ENCODE data around the gene PTPRO.

PTPRO gene

GRCh38 chr12:15458008-15458407 lies 135.7 kb downstream of the PTPRO start:
- no peak for DNase-seq

GRCh38 chr12:15468911-15469310 lies 146.6 kb downstream of the PTPRO start:
- DNase-seq, result no peak

GRCh38 chr12:15469356-15469755 lies 147.0 kb downstream of the PTPRO start:
- DNase-seq, result no peak

DNA sequence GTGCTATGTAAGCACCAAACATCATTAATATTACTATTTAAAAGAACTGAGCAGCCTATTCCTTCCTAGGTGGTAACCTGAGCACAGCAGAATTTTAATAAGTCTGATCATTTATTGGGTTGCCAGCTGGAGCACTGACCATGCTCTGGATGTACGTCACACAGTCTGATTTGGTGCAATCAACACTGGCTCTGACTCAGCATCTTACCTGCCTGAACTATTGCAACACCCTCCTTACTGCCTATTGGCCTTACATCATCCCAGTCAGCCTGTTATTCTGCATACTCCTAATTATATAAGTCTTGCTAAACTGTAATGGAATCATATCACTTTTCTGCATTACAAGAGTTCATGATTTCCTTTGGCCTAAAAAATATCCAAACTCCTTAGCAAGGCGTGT lies 149.7 kb downstream of the PTPRO start:
- DNase-seq, result no peak

DNA sequence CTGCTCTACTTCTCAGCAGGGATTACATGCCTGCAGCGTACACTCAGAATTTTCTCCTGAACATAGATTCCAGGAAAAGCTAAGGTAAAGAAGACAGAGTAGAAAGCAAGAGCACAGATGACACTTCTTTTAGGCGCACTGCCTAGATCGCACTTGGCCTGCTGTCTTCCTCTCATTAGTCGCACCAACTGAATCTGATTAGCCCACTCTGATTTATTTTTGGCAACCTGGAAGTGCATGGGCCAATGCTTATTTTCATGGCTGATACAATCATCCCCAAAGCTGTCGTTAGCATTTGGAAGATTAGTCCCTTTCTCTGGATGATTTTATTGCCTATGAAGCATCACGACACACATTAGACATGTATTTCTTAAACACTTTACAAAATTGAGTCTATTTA lies 152.5 kb downstream of the PTPRO start:
- DNase-seq, result no peak

- DNase-seq, result no peak
Measured at GRCh38 chr12:15477761-15478160, 155.5 kb downstream of the PTPRO start.

DNA sequence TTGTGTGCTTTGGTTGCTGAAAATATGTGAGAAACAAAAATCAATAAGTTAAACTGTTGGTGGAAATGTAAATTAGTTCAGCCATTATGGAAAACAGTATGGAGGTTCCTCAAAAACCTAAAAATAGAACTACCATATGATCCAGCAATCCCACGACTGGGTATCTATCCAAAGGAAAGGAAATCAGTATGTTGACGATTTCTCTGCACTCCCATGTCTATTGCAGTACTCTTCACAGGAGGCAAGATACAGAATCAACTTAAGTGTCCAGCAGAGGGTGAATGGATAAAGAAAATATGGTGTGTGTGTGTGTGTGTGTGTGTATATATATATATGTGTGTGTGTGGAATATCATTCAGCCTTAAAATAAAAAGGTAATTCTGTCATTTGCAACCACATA lies 159.5 kb downstream of the PTPRO start:
- no peak for DNase-seq

DNA sequence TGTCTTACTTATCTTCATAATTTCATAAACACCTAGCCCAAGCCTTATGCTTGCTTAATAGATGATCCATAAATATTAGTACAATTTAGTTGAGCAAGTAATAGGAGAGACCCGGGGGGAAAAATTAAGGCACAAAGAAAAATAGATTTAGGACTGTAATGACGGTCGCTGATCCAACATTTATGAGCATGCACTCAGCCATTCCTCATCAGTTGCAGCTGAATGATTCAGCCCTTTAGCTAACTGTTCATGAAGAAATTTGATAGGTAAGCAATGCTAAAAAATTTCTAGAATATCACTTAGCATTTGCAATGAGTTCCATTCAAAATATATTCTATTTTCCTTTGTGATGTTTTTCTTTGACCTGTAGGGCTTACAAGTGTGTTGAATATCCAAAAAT lies 163.2 kb downstream of the PTPRO start:
- no peak for DNase-seq

- no peak for DNase-seq
Measured at GRCh38 chr12:15486859-15487258, 164.6 kb downstream of the PTPRO start.

DNA sequence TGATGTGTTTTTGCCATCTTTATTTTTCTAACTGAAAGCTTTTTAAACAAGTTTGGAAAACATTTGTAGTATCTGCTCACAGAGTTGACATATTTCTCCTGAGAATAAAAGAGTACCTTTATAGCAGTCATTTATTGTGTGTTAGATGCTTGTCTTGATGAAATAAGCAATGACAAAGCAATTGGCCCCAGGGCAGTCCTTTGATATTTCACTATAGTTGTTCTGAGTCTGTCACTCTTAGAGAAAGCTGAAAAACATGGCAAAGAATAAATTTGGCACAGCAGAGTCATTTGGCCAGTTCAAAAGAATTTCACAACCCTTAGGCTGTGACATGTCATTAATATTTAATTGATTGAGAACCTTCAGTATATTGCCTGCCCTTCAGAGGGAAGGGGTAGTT lies 166.2 kb downstream of the PTPRO start:
- no peak for DNase-seq

DNA sequence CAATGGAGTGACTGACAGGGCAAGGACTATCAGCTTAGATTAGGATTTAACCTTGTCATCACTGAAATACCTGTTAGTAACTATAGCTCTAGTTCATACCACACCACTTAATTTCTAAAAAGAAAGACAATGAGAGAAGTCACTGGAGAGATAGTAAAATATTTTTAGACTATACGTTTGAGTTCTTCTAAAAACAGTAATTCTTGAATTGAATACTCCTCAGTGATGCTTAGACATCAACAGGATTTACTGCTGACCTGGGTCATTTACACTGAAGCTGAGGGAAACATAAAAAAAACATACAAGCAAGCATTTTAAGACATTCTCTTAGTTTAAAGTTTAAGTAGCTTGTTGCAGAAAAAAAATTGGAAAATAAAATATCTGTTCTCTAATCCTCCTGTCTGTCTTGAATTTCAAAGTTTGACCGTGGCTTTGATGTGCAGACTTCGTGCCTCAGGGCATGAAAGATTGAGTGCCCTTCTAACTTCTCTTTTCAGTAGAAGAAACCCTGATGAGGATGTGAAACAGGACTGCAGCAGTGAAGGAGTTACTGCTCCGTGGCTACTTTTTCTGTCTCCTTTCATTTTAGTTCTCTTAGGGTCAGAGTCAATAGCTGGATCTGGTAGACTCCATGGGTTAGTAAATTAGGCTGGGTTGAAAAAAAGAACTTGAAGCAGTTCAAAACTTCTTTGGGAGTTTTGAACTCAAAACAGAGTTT lies 172.2 kb downstream of the PTPRO start:
- no peak for DNase-seq

DNA sequence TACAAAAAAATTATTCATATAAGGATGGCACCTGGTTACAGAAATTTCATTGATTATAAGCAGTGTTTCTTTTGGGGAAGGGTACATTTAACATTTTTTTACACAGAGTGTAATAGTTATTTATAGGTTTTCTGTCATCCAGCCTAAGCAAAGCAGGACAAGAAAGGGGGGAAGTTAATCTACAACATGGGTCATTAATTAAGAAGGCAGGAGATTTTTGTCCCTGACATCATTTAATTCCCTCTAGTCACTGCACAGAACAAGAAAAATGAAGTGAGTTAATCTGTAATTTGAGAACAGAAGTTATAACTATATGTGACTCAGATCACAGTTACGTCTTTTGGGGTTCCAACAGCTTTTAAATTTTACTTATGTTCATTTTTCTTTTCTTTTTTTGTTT lies 173.4 kb downstream of the PTPRO start:
- no peak for DNase-seq

DNA sequence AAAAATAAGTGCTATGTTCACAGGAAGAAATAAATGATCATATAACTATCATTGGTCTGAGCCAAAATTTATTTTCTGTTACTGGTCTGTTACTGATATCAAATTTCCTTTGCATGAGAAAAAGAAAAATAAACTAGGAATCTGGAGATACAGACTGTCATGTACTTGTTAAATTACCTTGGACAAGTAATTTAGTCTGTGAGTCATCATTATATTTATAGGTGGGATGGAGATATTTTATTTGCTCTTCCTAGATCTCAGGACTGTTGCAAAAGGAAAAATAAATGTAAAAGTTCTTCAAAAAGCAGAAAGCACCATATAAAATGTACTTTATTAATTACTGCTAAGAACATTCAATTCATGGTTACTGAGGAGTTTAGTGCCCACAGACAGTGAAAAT lies 174.4 kb downstream of the PTPRO start:
- no peak for DNase-seq

DNA sequence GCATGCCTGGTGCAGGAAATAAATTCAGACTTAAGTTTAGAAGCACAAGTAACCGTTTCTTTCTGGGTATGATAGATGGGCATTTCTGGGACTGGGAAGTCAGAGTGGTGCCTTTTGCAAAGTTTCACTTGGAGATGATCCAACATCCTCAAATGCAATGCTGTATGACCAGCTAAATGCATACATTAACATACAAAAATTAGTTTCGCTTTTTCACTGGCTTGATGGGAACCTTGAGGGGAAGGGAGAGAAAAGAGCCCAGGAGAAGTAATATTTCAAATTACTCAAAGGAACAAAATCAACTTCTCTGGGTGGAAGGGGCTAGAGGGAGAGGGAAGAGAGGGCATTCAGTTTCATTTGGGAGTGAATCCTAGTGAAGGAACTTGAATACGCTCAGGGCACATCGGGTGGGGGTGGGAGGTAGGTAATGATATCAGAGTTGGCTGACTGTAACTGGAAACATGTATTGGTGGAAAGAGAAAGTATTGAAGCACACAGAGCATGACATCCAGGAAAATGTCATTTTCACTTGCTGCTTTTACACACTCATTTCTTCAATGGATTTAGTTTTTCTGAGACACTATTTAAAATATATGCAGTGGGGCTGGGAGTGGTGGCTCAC lies 175.5 kb downstream of the PTPRO start:
- DNase-seq, result no peak

- no peak for DNase-seq
Measured at GRCh38 chr12:15502211-15502610, 179.9 kb downstream of the PTPRO start.

DNA sequence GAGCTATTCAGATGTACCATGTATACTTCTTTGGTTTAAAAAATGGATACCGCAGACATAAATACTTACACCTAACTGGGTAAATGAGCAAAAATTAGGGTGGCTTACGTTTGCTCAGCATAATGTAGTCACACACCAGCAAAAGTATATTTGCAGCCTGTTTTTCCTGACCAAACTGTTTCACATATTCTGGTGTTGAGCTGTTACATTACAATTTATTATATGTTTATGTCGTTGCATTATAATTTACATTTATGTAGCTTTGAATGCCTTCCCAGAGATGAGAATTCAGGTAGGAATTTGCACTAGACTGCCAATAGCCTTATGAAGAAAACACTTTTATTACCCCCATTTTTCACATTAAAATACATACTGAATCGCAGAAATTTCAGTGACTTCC lies 183.3 kb downstream of the PTPRO start:
- DNase-seq, result no peak

GRCh38 chr12:15515010-15515409 lies 192.7 kb downstream of the PTPRO start:
- DNase-seq, result no peak

- DNase-seq, result no peak
Measured at GRCh38 chr12:15520083-15520482, 197.8 kb downstream of the PTPRO start.

DNA sequence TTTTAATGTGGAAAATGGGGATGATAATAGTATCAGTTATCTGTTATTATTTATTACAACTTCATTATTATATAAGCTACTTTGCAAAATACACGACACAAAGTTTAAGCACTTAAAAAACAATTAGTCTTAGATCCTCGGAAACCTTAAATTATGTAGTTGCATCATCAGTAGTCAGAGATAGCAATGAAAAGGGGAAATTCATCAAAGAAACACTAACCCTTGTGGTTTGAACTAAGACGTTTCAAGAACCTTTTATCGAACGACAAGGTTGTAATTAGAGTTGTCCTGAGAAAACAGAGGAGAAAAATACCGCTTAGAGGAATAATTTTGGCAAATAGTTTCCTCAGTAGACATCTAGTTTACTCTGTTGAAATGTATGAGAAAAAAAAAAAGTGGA lies 198.5 kb downstream of the PTPRO start:
- DNase-seq, result no peak

- no peak for DNase-seq
Measured at GRCh38 chr12:15522574-15523187, 200.4 kb downstream of the PTPRO start.

GRCh38 chr12:15525441-15525840 lies 203.1 kb downstream of the PTPRO start:
- no peak for DNase-seq

DNA sequence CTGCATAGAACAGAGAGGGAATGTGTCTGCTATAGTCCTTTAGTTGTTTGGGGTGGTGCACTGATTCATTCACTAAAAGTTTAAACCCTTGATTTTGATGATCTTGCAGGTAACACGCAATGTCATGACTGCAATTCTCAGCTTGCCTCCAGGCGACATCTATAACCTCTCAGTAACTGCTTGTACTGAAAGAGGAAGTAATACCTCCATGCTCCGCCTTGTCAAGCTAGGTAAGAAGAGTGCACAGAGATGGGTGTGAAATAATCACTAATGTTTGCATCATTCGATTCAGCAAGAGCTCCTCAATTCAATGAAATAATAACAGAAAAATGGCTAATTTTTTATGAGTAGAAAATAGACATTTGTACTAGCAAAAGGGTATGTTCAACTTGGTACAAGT lies 203.7 kb downstream of the PTPRO start:
- DNase-seq, result no peak

GRCh38 chr12:15527201-15528080 lies 205.1 kb downstream of the PTPRO start:
- no peak for DNase-seq

DNA sequence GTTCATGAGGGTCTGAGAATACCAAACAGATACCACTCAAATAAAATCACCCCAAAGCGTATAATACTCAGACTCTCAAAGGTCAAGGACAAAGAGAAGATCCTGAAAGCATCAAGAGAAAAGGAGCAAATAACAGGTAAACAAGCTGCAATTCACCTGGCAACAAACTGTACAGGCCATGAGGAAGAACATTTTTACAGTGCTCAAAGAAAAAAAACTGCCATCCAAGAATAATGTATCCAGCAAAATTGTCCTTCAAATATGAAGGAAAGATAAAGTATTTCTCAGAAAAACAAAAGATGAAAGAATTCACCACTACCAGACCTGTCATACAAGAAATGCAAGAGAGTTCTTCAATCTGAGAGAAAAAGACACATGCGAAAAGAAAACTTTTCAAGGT lies 206.4 kb downstream of the PTPRO start:
- DNase-seq, result no peak

Data from activated CD4-positive, CD25-positive, alpha-beta regulatory T cell (primary cell).